HCT116 (cell line): ENCODE measurements around the gene BICRA.

Experiments
- CEBPB ChIP-seq: IDR thresholded peaks from 2 replicates; pipeline ENCODE4 v1.6.1; 2012; ENCODE audit warnings: low read depth
- EZH2 ChIP-seq: fragments of 200-600 bp; sonication (generic); IDR thresholded peaks from 2 replicates; pipeline ENCODE4 v1.6.1; 2017; ENCODE audit warnings: antibody characterized with exemption, mixed run types
- FOSL1 ChIP-seq: IDR thresholded peaks from 2 replicates; pipeline ENCODE4 v1.6.1; 2012; ENCODE audit warnings: low read depth
- MAX ChIP-seq: IDR thresholded peaks from 2 replicates; pipeline ENCODE4 v1.6.1; 2012
- POLR2A ChIP-seq: IDR thresholded peaks from 2 replicates; pipeline ENCODE4 v1.7.0; 2011; ENCODE audit warnings: borderline replicate concordance; ENCODE audit not compliant: insufficient read depth, insufficient read length; ENCODE audit errors: extremely low read depth
- POLR2AphosphoS5 ChIP-seq: IDR thresholded peaks from 2 replicates; pipeline ENCODE4 v1.6.1; 2011; ENCODE audit warnings: mild to moderate bottlenecking, low read depth, low read length, moderate library complexity
- REST ChIP-seq: IDR thresholded peaks from 2 replicates; pipeline ENCODE4 v1.6.1; 2012; ENCODE audit warnings: low read depth

GRCh38 chr19:47637550-47637949 lies 28.6 kb downstream of the BICRA start:
- TF ChIP-seq CEBPB (no peak), REST (no peak), POLR2AphosphoS5 (no peak), FOSL1 (no peak), EZH2 (no peak), MAX (no peak), POLR2A (no peak)
